ENCODE data around the gene P2RY2.

- TF ChIP-seq CTCF (IDR thresholded peaks at IDR 0.05) = no peak
- no peak for TF ChIP-seq POLR2A (IDR thresholded peaks at IDR 0.05)
Measured at GRCh38 chr11:73215191-73216134, 2.6 kb upstream of the P2RY2 start.

Data from sigmoid colon (tissue), 3 donors.